MV-4-11 (cell line): ENCODE measurements around the gene NUPR2.
A peak's percentile ranks its signal among the peaks of the same experiment; 100 is the strongest.
"Not testable (repeated sequence)": the region's sequence is repeated elsewhere in the genome, so short reads cannot be mapped to it uniquely, and the experiment has no call there.

ENCODE experiments used
- DNase-seq: peaks from one replicate; lab custom pipeline; 2025; lab: John Stamatoyannopoulos, UW

NUPR2 gene

GRCh38 chr7:56086761-56087160, 29.5 kb downstream of the NUPR2 start:
- no peak for DNase-seq

- DNase-seq: no peak
Observed at GRCh38 chr7:56083150-56083785, 32.9 kb downstream of the NUPR2 start.

GRCh38 chr7:56081626-56082340, 34.4 kb downstream of the NUPR2 start:
- no peak for DNase-seq

GRCh38 chr7:56080726-56081435, 35.3 kb downstream of the NUPR2 start:
- not testable (repeated sequence) for DNase-seq

- peak; percentile 60 for DNase-seq
Observed at GRCh38 chr7:56079450-56080185, 36.6 kb downstream of the NUPR2 start.

GRCh38 chr7:56078196-56078595, 38.0 kb downstream of the NUPR2 start:
- DNase-seq: no peak

- no peak for DNase-seq
Observed at GRCh38 chr7:56077681-56078080, 38.5 kb downstream of the NUPR2 start.

GRCh38 chr7:56074371-56074791, 41.8 kb downstream of the NUPR2 start:
- DNase-seq: peak; percentile 58

- DNase-seq: not testable (repeated sequence)
Observed at GRCh38 chr7:56066376-56066775, 49.8 kb downstream of the NUPR2 start.
